ENCODE data around the gene B2M.

GRCh38 chr15:44667039-44667360, 44.3 kb upstream of the B2M start:
- TF ChIP-seq EP300 (IDR thresholded peaks at IDR 0.05), result no peak
- no peak for TF ChIP-seq POLR2AphosphoS5 (IDR thresholded peaks at IDR 0.05)

Measured in suprapubic skin (tissue), 4 donors.